GM19463 (cell line): ENCODE data around the gene VDAC1.

Experiments
- ATAC-seq: cut with Tn5 transposase; IDR thresholded peaks from one replicate; pipeline ENCODE4 v1.9.1; 2021; ENCODE audit warnings: mild to moderate bottlenecking, moderate library complexity; ENCODE audit not compliant: unreplicated experiment

VDAC1 gene

GRCh38 chr5:134025786-134026185 is 21.0 kb upstream of the VDAC1 start:
- no peak for ATAC-seq

- no peak for ATAC-seq
These were observed 20.0 kb upstream of the VDAC1 start for GRCh38 chr5:134024811-134025210.

GRCh38 chr5:134022333-134022732 is 17.6 kb upstream of the VDAC1 start:
- no peak for ATAC-seq

- ATAC-seq, result no peak
These were observed 15.4 kb upstream of the VDAC1 start for GRCh38 chr5:134020188-134020587.

GRCh38 chr5:134019636-134020035 is 14.9 kb upstream of the VDAC1 start:
- ATAC-seq, result no peak

GRCh38 chr5:134018986-134019316 is 14.2 kb upstream of the VDAC1 start:
- ATAC-seq, result no peak

GRCh38 chr5:134018154-134018985 is 13.6 kb upstream of the VDAC1 start:
- ATAC-seq, result no peak

- no peak for ATAC-seq
These were observed 3.5 kb upstream of the VDAC1 start for GRCh38 chr5:134008266-134008749.

GRCh38 chr5:134007581-134008265 is 2.9 kb upstream of the VDAC1 start:
- ATAC-seq, result no peak

GRCh38 chr5:134006115-134006514 is 1.3 kb upstream of the VDAC1 start:
- ATAC-seq, result no peak

- no peak for ATAC-seq
These were observed 764 bp upstream of the VDAC1 start for GRCh38 chr5:134005417-134006061.

- peak; percentile 32 for ATAC-seq
These were observed 754 bp downstream of the VDAC1 start for GRCh38 chr5:134003817-134004625.

- no peak for ATAC-seq
These were observed 1.5 kb downstream of the VDAC1 start for GRCh38 chr5:134003064-134003816.

- ATAC-seq, result no peak
These were observed 2.6 kb downstream of the VDAC1 start for GRCh38 chr5:134001938-134002731.

- ATAC-seq, result no peak
These were observed 3.9 kb downstream of the VDAC1 start for GRCh38 chr5:134000696-134001453.

- no peak for ATAC-seq
These were observed 4.7 kb downstream of the VDAC1 start for GRCh38 chr5:134000091-134000511.

- ATAC-seq, result no peak
These were observed 6.0 kb downstream of the VDAC1 start for GRCh38 chr5:133998807-133999206.

- ATAC-seq, result no peak
These were observed 6.7 kb downstream of the VDAC1 start for GRCh38 chr5:133998042-133998441.
